ENCODE data around the gene RNU7-1. TPM values are rescaled to one million over a fixed set of nuclear protein-coding genes. Genes with fewer than 3 reads are reported as not detected.

RNU7-1 gene
- total and polyA plus RNA-seq, 9 of the 15 experiments (the other 6 are each of a cell fraction or from before 2014, with no cell fraction given) = not detected

DNA sequence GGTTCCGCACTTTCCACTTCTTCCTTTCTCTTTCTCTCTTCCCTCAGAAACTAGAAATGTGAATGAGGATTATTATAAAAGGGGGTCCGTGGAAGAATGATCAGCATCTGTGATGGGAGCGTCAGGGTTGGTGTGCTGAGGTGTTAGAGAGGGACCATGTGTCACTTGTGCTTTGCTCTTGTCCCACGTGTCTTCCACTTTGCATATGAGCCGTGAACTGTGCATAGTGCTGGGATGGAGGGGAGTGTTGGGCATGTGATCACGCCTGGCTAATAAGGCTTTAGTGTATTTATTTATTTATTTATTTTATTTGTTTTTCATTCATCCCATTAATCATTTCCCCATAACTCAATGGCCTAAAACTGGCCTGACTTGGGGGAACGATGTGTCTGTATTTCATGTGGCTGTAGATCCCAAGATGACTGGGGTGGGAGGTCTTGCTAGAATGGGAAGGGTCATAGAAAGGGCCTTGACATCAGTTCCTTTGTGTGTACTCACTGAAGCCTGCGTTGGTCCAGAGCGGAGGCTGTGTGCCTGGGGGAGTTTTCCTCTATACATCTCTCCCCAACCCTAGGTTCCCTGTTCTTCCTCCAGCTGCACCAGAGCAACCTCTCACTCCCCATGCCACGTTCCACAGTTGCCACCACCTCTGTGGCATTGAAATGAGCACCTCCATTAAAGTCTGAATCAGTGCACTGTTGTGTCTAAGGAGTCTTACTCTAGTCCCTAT, 20.4 kb upstream of the RNU7-1 start:
- Histone ChIP-seq H3K4me2 (ENCODE audit: insufficient read depth, low read length) (no peak overlapping the region), H3K27ac (ENCODE audit: extremely low read depth, low read depth, low read length) (no peak overlapping the region), H3K9me3 (replicated peaks; ENCODE audit: control insufficient read depth, insufficient read depth, low read depth, low read length) (no peaks in the 10 kb centered on the region), H3K9me1 (ENCODE audit: control insufficient read depth, insufficient read depth, low read length) (peaks cover 4% of the 10 kb centered on the region), H3K27me3 (ENCODE audit: control insufficient read depth in 2 of 2, insufficient read depth in 2 of 2, low read length in 2 of 2) (no peaks in the 10 kb centered on the region), H4K20me1 (replicated peaks; ENCODE audit: control insufficient read depth, insufficient read depth, low read length) (no peaks in the 10 kb centered on the region), H2AFZ (ENCODE audit: low read depth, low read length) (no peak overlapping the region), H3K79me2 (ENCODE audit: control insufficient read depth, insufficient read depth, low read length) (peaks cover 5% of the 10 kb centered on the region; the same call in 1 of the 3 replicates), H3K36me3 (ENCODE audit: control insufficient read depth, insufficient read depth, low read length) (peaks cover 20% of the 10 kb centered on the region; the same call in 2 of the 3 replicates), H3K4me1 (replicated peaks in 1 of 2; ENCODE audit: control insufficient read depth in 2 of 2, insufficient read depth in 2 of 2, low read length in 2 of 2) (peaks cover 19 to 31% of the 10 kb centered on the region in 2 experiments; a peak in 4 of 5 replicates), H3K9ac (ENCODE audit: insufficient read depth in 1 of 2, low read depth in 2 of 2, low read length in 2 of 2) (no peak overlapping the region), H3K4me3 (no peak overlapping the region)
- TSS peak; percentile 70 for BruUV-seq (replicated peaks)
- DNase-seq (ENCODE audit: extremely low read depth in 1 of 4, low spot score in 3 of 4) = no peak
- 43% methylated on average over 9 of the region's 10 CpGs for WGBS (ENCODE audit: insufficient coverage, low coverage, missing lambda C conversion rate)
- FAIRE-seq = no peak
- ChIA-PET POLR2A (interaction anchor here (0.6 to 4.0 kb wide), 2 partner anchors 21 to 423 kb away, joined by 3 to 29 read pairs; partner anchors contain the start of genes C12orf57 and RNU7-1), CTCF (ENCODE audit: low intra/inter-chr PET ratio) (interaction anchor here (1.1 kb wide), 1 partner anchor 37 kb away, joined by 4 read pairs; no protein-coding TSS in a partner anchor)
- TF ChIP-seq ZNF699 (CRISPR knock-in tag; IDR thresholded peaks at IDR 0.05; ENCODE audit: insufficient replicate concordance) = no peak
- TF ChIP-seq SREBF1 (IDR thresholded peaks at IDR 0.05; ENCODE audit: borderline replicate concordance, low read depth, low read length) = no peak
- TF ChIP-seq, protein P1, sequence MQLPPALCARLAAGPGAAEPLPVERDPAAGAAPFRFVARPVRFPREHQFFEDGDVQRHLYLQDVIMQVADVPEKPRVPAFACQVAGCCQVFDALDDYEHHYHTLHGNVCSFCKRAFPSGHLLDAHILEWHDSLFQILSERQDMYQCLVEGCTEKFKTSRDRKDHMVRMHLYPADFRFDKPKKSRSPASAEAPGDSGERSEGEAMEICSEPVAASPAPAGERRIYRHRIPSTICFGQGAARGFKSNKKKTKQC (CRISPR knock-in tag; IDR thresholded peaks at IDR 0.05) = no peak
- no peak for TF ChIP-seq ADNP (tag; IDR thresholded peaks at IDR 0.05)
- intact Hi-C loops (cut with micrococcal nuclease) (no loop called here), in situ Hi-C loops (cut with MboI) (no loop called here)
- ATAC-seq = no peak

Data from K562 (cell line).